GM21367 (cell line): ENCODE data around the gene TBC1D1.

Source experiments
- ATAC-seq: cut with Tn5 transposase; IDR thresholded peaks from one replicate; pipeline ENCODE4 v1.9.1; 2021; ENCODE audit not compliant: unreplicated experiment

The TBC1D1 gene

DNA sequence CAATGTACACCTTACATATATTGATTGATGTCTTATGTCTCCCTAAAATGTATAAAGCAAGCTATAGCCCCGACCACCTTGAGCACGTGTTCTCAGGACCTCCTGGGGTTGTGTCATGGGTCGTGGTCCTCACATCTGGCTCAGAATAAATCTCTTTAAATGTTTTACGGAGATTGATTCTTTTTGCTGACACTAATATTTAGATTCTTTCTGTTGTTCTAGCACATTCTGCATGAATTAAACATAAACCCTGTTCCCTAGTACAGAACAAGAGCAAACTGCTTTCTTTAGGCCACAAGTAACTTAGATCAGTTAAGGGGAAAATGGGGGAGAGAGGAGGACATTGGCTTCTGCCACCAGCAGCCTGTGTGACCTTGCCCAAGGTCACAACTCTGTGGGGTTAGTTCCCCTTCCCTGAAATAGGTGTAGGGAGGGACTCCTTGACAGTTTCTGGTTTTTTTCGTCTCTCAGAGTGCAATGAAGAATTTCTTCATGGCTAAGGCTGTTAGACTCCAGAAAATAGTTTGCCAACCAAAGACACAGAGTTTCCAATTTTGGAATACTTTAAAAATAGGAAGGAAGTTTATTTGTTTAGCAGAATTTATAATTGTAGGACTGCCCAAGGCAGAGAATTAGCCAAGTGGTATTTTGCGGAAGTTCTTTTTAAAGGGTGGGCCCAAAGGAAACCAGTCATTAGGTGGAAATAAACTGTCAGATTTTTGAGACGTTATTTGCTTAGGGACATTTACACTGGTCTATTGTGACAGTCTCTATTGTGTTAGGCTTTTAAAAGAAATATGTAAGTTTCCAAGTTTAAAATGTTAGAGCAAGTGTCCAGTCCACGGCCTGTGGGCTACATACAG, 98.7 kb downstream of the TBC1D1 start:
- ATAC-seq: no peak

DNA sequence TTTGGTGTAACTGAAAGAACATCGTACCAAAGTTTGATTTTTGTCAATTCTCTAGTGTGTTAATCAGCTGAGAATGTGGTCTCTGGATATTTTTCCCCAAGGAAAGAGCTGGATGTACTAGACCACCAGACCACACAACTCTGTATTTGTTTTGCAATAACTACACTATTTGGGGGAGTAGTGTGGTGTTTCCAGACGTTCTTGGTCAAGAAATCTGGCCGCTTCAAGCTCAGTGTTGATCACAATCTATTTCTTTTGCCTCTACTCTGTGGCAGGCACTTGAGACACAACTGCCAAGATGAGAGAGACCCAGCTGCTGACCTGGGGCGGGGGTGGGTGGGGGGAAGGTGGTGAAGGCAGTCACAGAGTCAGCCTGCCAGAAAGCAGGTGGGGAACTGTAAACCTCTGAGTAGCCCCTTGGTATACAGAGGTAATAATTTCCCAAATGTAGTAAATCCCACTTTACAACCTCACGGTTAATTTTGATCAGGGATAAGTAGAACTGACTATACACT, 99.9 kb downstream of the TBC1D1 start:
- ATAC-seq: no peak

DNA sequence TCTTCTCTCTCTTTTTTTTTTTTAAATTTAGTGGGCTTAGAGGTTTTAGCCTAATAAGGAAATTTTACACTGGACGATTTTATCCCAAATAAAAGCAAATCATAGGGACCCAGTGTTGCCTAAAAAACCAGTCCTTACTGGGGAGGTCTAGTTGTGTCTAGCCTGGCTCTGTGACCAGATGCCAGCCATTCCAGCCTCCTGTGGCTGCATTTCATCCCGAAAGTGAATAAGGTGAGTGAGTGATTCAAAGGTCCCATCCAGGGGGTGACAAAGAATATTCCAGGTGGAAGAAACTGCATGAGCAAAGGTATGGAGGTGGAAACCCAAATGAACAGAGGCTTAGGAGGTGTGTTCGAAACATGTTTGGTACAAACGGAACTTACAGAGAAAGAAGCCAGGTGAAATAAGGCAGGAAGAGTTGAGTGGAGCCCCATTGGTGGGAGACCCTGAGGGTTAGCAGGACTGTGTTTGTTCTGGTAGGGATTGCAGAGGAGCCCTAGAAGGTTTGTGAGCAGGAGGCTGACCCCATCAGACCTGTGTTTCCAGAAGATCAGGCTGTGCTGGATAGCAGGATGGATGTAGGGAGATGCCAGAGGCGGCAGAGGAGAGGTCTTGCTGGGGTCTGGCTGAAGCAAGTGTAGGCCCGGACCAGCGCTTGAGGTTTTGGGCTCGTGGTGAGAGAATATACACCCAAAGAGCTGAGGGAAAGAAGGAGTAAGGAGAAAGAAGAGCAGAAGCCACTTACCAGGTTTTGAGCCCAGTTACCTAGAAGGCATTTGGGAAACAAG, 100.9 kb downstream of the TBC1D1 start:
- ATAC-seq: no peak

DNA sequence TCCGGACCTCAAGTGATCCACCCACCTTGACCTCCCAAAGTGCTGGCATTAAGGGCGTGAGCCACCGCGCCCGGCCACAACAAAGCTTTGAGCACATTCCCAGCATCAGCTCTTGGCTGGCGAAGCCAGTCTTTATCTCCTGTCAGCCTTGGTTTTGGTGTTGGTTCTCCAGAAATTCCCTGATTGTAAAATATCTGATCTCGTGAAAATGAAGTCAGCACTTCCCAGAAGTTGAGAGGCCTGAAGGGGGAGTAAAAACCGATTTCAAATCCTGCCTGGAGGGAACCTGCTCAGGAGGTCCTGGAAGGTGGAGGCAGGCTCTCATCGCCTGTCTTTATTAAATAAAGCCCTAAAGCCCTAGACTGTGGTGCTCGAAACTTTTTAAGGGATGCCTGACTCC, 102.9 kb downstream of the TBC1D1 start:
- no peak for ATAC-seq

DNA sequence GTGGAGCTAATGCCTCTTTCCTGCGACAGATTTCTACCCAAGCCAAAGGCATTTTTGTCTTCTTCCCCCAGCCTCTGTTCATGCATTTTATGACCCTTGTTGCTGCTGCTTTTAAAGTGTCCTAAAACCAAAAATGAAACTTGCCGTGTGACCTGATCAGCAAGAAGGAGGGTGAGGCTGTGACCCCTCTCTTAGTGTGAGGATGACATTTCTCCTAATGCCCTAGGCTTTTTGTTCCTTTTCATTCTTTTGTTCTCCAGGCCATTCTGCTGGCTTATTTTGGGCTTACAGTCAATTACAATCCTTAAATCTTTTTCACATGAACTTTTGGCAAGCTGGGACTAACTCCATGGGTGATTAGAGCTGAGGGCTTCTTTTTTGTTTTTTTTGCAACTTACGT, 103.7 kb downstream of the TBC1D1 start:
- no peak for ATAC-seq

DNA sequence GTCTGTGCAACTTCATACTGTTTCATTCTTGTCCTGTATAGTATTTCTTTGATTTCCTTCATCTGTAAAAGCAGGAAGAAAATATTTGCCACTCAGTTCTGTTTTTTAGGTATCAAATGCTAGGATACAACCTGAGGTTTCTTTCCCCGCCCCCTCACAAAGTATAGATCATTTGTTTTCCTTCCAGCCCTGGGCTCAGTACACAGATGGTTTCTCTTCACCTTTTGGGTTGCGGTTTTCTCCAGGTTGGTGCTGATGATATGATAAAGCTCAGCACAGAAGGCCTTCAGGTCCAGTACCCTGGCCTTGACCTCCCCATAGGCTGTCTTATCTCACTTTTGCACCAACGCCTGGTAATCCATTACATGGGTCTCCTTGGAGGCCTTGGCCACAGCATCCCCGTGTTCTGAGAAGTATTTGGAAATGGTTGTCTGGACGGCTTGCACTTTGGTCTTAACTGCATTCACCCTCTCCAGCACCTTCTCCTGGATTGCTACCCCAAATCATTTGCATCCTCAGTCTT, 104.5 kb downstream of the TBC1D1 start:
- ATAC-seq: no peak

DNA sequence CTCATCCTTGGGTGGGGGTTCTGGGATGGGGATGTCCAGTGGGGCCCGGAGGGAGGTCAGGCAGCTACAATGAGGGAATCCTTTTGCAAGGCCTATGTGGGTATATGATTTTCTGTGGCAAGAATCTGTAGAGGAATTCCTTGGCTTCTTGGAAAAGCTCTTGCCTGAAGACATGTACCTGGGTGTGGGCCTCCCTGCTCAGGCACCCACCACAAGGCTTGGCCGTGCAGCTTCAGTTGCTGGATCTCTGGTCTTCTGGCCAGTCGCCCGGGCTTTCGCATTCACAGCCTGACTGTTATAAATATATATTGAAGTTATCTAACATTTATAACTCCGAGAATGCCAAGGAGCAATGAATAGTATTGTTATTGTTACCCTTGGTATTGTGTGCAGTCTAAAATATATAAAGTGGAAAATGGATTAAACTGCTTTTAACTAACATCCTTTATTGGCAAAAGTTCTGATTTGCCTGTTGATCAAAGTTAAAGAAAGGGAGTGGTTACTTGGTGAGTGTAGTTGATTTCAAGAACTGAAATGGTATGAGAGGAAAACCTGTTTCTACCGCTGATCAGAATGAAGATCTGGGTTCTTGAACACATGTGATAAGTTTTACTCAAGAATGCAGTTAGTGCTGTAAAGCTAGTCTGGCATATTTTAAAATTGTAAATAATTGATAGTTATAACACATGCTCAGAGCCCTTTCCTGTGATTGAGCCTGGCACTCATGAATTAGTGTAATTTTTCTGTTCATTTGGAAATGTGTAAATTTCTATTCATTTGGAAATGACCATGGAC, 105.3 kb downstream of the TBC1D1 start:
- no peak for ATAC-seq

DNA sequence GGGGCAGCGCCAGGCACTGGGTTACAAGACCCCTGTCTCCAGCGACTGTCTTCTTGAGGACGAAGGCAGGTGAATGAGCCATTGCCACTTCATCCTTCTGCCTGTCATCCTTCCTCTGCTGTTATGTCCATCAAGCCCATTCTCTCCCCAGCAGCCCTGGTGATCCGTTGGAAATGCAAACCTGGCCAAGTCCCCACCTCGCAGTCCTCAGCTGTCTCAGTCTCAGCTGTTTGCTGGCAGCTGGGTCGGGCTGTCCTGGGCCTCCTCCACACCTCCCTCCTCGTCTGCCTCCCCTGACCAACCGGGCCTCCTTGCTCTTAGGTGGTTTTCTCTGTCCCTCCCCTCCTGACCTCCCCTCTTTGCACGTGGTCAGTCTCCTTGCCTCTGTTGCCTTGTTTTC, 107.3 kb downstream of the TBC1D1 start:
- ATAC-seq: no peak

DNA sequence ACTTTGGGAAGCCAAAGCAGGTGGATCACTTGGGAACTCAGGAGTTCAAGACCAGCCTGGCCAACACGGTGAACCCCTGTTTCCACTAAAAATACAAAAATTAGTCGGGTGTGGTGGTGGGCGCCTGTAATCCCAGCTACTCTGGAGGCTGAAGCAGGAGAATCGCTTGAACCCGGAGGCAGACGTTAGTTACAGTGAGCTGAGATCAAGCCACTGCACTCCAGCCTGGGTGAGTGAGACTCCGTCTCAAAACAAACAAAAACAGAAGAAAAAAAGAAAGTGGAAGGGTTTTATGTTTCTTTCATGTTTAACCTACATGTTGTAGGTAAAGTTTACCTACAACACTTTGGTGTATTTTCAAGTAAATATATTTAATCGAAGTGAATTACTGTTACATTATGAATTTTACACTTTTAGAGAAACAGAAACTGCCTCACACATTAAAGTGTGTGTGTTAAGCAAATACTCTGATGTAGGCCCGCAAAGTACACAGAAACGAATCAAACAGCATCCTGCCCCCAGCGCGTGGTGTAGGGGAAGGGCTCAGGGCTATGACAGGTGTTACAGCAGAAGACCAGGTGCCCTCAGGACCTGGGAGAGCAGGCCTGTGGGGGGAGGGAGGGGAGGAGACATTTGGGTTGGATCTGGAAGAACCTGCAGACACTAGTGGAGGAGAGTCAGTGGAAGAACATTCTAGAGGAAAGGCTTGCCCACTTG, 108.3 kb downstream of the TBC1D1 start:
- ATAC-seq: no peak

DNA sequence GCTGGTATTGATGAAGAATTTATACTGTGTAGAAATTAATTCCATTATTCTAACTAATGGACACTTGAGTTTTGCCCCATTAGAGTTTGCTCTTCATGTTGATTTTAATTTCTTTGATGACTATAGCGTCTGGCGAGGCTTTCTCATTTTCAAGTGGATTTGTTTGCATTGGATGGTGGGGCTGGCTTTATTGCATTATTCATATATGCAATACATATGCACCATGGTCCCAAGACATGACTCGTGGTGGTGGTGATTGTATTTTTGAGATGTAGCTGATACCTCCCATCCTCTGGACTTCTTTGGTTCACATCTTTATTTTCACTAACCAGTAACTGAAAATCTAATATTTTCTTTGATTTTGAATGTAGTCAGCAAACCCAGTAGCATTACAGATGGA, 109.1 kb downstream of the TBC1D1 start:
- no peak for ATAC-seq

DNA sequence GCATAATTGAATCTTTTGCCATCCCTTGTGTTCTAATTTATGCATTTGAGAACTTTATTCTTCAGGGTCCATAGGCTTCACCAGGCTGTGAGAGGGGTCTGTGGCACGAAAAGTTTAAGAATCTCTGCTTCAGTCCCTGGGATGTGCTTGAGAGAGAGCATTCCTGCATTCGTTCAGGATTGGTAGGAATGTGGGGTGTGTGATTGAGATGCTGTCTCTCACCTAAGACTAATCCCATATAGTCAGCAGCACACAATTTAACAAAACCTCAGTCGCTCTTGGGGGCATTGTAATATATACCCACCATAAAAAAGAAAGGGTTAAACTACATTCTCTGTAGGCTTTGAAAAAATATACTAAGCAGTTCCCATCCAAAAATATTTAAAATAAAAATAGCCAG, 111.0 kb downstream of the TBC1D1 start:
- no peak for ATAC-seq

DNA sequence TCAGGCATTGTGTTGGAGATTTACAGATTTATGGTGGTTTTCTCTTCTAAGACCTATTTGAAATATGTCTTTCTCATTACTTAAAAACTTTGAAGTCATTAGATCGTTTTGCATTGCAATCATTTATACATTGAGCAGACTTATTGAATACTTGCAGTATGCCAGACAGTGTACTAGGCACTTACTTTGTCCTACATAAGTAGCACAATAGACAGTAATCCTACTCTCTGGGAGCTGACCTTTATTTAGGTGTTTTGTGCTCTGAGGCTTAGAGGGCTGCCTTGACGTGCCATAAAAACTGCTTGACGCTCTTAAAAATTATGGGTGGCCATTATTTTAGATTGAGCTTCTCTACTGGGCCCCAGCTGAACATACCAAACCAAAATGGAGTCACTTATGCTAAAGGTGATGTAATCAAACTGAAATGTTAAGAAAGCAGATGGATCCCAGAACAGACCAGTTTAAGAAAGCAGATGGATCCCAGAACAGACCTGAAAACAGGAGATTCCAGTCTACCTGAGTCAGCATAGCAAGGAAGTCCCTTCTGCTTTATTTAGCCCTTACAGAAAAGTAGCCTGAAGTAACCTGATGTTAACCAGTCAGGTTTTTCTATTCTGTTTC, 111.7 kb downstream of the TBC1D1 start:
- ATAC-seq: no peak

DNA sequence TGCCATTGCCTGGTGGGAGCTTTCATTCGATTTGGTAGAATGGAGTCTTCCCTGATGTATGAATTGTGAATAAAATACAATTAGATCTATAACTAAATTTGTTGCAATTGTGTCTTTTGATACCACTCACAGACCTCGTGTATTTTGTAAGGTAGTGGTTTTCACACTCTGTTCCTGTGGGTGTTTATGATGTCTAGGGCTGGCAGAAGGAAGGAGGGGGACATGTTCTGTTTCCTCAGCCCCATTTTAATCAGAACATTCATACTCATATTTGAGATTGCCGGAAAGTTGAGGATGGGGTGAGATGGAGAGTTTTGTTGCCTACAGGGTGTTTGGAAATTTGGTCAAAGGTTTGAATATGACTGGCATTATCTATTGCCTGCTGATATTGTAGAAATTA, 112.2 kb downstream of the TBC1D1 start:
- ATAC-seq: no peak

DNA sequence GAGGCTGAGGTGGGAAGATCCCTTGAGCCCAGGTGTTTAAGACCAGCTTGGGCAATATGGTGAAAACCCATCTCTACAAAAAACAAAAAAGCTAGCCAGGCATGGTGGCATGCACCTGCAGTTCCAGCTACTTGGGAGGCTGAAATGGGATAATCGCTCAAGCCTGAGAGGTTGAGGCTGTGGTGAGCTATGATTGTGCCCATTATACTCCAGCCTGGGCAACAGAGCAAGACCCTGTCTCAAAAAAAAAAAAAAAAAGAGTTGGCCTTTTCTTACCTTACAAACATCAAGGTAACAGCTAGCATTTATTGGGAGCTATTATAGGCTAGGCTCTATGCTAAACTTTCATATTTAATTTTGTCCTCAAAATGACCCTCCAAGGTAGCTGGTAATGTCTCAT, 112.7 kb downstream of the TBC1D1 start:
- no peak for ATAC-seq

DNA sequence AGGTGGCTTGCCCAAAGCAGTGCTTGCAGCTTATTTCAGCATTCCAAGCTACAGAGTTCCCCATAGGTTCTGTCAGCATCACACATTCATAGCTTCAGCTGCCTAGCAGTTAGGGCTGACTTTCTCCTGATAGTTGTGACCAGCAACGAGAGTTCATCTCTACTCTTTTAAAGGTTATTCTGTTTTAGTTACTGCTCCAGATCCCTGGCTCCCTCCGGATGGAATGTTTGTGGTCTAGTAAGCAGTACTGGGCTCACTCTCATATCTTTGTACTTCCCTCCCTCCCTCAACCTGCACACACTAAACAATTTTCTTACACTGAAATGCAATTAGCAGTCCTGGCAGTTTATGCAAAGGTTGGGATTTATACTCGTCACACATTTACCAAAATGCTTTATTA, 113.2 kb downstream of the TBC1D1 start:
- no peak for ATAC-seq

DNA sequence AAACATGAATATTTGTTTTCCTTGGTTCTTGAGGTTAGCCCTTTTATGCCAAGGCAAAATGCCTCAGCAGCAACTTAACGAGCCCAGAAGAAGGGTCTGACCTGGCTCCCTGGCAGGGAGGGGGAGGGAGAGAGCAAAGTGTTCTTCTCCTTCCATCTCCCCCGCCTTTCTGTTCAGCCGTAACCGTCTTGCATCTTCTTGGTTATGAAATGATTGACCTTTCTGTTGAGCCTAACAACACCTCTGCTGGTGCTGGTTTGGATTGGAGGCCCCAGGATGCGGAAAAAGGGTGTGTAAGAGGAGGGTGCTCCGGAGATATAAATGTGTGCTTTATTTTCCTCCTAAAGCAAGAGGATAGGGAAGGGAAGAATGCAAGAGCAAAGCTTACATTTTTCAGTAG, 114.0 kb downstream of the TBC1D1 start:
- no peak for ATAC-seq

DNA sequence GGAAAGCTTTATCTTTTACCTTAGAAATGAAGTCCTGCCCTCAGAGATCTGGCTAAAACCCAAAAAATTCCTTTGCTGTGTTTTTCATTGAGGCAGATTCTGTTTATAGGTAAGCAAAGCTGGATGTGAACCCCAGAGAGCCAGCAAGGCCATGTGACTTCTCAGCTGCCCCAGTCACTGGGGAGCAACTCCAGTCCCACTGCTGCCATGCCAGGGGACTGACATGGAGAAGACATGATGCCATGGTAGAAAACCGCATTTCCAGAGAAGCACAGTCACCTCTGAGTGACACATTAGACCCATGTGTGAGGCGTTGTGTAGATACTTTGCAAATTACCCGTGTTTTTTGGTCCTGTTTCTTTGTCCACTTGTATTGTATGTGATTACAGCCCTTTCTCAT, 114.8 kb downstream of the TBC1D1 start:
- no peak for ATAC-seq

DNA sequence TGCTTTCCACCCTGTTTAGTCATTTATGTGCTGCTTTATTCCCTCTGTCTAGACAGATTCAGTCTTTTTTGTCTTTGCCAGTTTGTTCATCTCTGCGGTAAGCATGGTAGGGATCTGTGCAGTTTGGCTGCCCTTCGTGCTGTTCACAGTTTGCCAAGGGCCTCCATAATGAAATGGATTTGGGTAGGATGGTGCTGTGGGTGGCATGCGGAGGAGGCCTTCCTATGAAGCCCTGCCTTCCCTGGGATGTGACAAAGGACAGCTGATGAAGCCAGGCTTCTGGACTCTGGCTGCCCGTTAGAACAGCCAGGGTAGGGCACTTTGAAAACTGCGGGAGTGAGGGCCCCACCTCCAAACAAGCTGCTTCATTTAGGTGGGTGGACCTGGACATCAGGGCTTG, 116.8 kb downstream of the TBC1D1 start:
- no peak for ATAC-seq

DNA sequence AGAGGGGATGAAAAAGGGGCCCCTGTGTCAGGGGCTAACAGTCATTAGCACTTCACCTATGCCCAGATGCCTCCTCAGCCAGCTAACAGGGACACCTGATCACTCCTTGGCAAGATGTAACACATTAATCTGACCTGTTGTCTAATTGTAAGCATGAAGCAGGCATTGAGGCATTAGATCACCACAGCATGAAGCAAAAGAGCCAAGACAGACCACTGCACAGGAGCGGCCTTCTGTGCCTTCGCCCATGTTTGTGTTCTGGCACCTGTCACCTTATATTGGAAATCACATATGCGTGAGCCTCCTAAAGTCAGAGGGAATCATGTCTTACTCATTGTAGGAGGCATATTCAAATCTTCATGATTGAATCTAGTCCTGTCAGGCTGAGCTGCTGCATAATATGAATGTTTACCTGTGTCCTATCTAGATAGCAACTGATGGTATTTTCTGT, 117.7 kb downstream of the TBC1D1 start:
- ATAC-seq: no peak

DNA sequence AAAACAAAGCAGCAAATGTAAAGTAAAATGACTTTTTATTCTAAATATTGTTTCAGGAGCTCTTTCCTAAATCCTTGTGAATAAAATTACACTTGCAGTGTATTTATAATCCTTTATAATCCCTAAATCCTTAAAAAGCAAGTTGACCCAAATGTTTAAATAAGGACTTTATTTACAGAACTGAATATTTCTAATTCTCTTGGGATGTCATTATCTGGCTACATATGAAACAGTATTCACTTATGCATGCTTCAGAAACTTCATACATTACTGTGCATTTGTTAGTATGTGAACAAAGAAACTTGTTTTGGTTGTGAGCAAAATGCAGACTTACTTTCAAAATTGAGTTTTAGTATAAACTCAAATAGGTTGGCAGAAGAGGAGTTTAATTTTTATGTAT, 118.5 kb downstream of the TBC1D1 start:
- ATAC-seq: no peak
